Stromal cell of bone marrow (primary cell): ENCODE results near the gene ZBTB1.
"Not testable (repeated sequence)": the region's sequence is repeated elsewhere in the genome, so short reads cannot be mapped to it uniquely, and the experiment has no call there.

Experiments
- DNase-seq: peaks from one replicate; pipeline ENCODE4 v3.0.0-alpha.2; 2012; ENCODE audit warnings: low read depth

Gene ZBTB1

GRCh38 chr14:64525354-64525753, 20.8 kb downstream of the ZBTB1 start:
- no peak for DNase-seq

- DNase-seq = no peak
These were observed 27.0 kb downstream of the ZBTB1 start for GRCh38 chr14:64531567-64531966.

GRCh38 chr14:64536488-64537245, 32.1 kb downstream of the ZBTB1 start:
- no peak for DNase-seq

- DNase-seq = peak; percentile 98
These were observed 35.9 kb downstream of the ZBTB1 start, which contains the start of gene HSPA2 for GRCh38 chr14:64540208-64541202. TSS of gene HSPA2 (plus strand) at chr14:64540741. CDS start at chr14:64540850, 109 bp downstream.

GRCh38 chr14:64541261-64541971, 36.8 kb downstream of the ZBTB1 start:
- DNase-seq = no peak

- DNase-seq = no peak
These were observed 37.6 kb downstream of the ZBTB1 start for GRCh38 chr14:64541972-64542835.

- no peak for DNase-seq
These were observed 38.2 kb downstream of the ZBTB1 start for GRCh38 chr14:64542836-64543201.

GRCh38 chr14:64544607-64545312, 40.2 kb downstream of the ZBTB1 start:
- no peak for DNase-seq

GRCh38 chr14:64549016-64549415, 44.4 kb downstream of the ZBTB1 start:
- no peak for DNase-seq

GRCh38 chr14:64549791-64550620, 45.4 kb downstream of the ZBTB1 start, which contains the start of gene PPP1R36:
TSS of gene PPP1R36 (plus strand) at chr14:64549961. CDS start at chr14:64549998, 37 bp downstream.
- DNase-seq = no peak

- no peak for DNase-seq
These were observed 46.2 kb downstream of the ZBTB1 start for GRCh38 chr14:64550621-64551333.

GRCh38 chr14:64554556-64554955, 50.0 kb downstream of the ZBTB1 start:
- DNase-seq = no peak

GRCh38 chr14:64556526-64556925, 52.0 kb downstream of the ZBTB1 start:
- peak; percentile 28 for DNase-seq

- DNase-seq = not testable (repeated sequence)
These were observed 53.6 kb downstream of the ZBTB1 start for GRCh38 chr14:64558216-64558615.

- no peak for DNase-seq
These were observed 57.1 kb downstream of the ZBTB1 start for GRCh38 chr14:64561631-64562030.

- DNase-seq = no peak
These were observed 57.9 kb downstream of the ZBTB1 start for GRCh38 chr14:64562436-64562835.

- DNase-seq = no peak
These were observed 59.1 kb downstream of the ZBTB1 start for GRCh38 chr14:64563696-64564095.

GRCh38 chr14:64566651-64567122, 62.1 kb downstream of the ZBTB1 start:
- DNase-seq = peak; percentile 26
